ENCODE data around the gene PPP1R2.

DNA sequence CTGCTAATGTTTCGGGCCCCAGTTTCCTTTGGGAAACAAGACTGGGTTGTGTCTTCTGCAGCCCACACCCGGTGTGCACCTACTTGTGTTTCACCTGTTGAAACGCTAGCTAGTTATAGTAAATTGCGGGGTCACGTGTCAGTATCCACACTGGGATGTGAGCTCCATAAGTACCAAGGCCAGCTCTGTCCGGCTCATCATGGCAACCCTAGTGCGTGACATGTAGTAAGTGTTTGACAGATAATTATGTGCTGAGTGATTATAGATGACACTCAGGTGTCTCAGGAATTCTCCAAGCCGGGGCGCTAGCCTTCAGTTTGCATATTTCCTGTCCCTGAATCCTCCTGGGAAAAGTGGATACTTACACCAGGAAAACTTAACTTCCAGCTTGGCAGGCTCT is 27.8 kb upstream of the PPP1R2 start:
- TF ChIP-seq POLR2AphosphoS5 (IDR thresholded peaks at IDR 0.05; ENCODE audit: borderline replicate concordance, low read depth, low read length) (no peak), EZH2 (IDR thresholded peaks at IDR 0.05) (no peak)
